Measurements from ENCODE around the gene ITPKC. TPM values are rescaled to one million over a fixed set of nuclear protein-coding genes. Genes with fewer than 3 reads are reported as not detected.
A peak's percentile ranks its signal among the peaks of the same experiment; 100 is the strongest.
"Not testable (repeated sequence)": the region's sequence is repeated elsewhere in the genome, so short reads cannot be mapped to it uniquely, and the experiment has no call there.

Gene ITPKC
- total RNA-seq, 1 donor from 2014 or later, result 8.6 TPM

DNA sequence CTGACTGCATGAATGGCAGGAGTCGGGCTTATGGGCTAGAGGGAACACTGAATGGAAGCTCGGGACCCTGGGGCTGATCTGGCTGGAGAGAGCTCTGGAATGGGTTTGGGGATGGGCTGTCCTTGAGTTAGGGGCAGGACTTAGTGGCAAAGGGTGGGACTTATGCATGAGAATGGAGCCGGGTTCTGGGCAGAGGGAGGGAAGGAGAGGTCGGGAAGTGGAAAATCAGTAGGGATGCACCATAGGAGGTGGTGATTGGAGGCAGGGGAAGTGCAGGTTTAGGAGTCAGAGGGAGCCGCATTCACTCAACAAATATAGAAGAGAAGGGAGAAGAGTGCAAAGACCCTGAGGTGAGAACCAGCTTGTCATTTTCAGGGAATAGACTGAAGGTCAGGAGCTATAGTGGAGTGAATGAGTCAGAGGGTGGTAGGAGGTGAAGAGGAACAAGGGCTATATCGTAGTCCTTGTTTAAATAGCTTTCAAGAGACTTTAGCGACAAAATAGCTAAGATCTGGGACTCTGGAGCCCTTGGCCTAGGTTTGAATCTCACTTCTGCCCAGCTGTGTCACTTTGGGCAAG, 61.9 kb downstream of the ITPKC start:
- Mint-ChIP-seq H3K27ac (peak overlapping the region; percentile 96), H3K36me3 (ENCODE audit: low read depth) (peaks cover 15% of the 10 kb centered on the region), H3K27me3 (no peaks in the 10 kb centered on the region), H3K4me1 (peaks cover 56% of the 10 kb centered on the region), H3K9me3 (no peaks in the 10 kb centered on the region), H3K4me3 (peak overlapping the region; percentile 94)
- no peak for DNase-seq
- intact Hi-C loops (cut with micrococcal nuclease), result loop anchor here (1.0 to 10.0 kb wide), 4 partner anchors 20 to 576 kb away; partner anchors contain the start of genes COQ8B and TGFB1

GRCh38 chr19:40780582-40780981, 63.7 kb downstream of the ITPKC start:
- DNase-seq, result no peak
- H3K4me3 Mint-ChIP-seq, result peak overlapping the region; percentile 27
- H3K27ac Mint-ChIP-seq, result peak overlapping the region; percentile 72
- no peaks in the 10 kb centered on the region for H3K9me3 Mint-ChIP-seq
- intact Hi-C loops (cut with micrococcal nuclease), result no loop called here
- H3K4me1 Mint-ChIP-seq, result peaks cover 53% of the 10 kb centered on the region
- H3K27me3 Mint-ChIP-seq, result no peaks in the 10 kb centered on the region
- peaks cover 18% of the 10 kb centered on the region for H3K36me3 Mint-ChIP-seq (ENCODE audit: low read depth)

DNA sequence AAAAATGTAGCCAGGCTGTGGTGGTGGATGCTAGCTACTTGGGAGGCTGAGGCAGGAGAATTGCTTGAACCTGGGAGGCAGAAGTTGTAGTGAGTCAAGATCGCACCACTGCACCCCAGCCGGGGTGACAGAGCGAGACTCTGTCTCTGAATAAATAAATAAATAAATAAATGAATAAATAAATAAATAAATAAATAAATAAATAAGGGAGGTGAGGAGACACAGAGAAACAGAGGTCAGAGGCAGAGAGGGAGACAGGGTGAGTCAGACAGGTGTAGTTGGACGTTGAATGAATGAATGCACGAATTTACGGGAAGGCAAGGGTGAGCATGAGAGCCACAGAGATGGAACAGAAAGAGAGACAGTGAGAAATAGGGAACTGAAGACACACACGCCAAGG, 64.2 kb downstream of the ITPKC start:
- intact Hi-C loops (cut with micrococcal nuclease), result no loop called here
- Mint-ChIP-seq H3K4me3 (no peak overlapping the region), H3K4me1 (peaks cover 51% of the 10 kb centered on the region), H3K9me3 (no peaks in the 10 kb centered on the region), H3K36me3 (ENCODE audit: low read depth) (peaks cover 20% of the 10 kb centered on the region), H3K27me3 (no peaks in the 10 kb centered on the region), H3K27ac (peak overlapping the region; percentile 45)
- no peak for DNase-seq

GRCh38 chr19:40783711-40784110, 66.8 kb downstream of the ITPKC start:
- H3K9me3 Mint-ChIP-seq, result no peaks in the 10 kb centered on the region
- H3K4me3 Mint-ChIP-seq, result no peak overlapping the region
- no peak overlapping the region for H3K27ac Mint-ChIP-seq
- H3K4me1 Mint-ChIP-seq, result peaks cover 30% of the 10 kb centered on the region
- no peaks in the 10 kb centered on the region for H3K27me3 Mint-ChIP-seq
- no peak for DNase-seq
- peaks cover 31% of the 10 kb centered on the region for H3K36me3 Mint-ChIP-seq (ENCODE audit: low read depth)
- intact Hi-C loops (cut with micrococcal nuclease), result no loop called here

GRCh38 chr19:40784146-40784545, 67.2 kb downstream of the ITPKC start:
- H3K4me3 Mint-ChIP-seq; H3K27me3 Mint-ChIP-seq; H3K9me3 Mint-ChIP-seq; intact Hi-C loops (cut with micrococcal nuclease); DNase-seq; H3K27ac Mint-ChIP-seq: not testable (repeated sequence)
- Mint-ChIP-seq H3K4me1 (peaks cover 27% of the 10 kb centered on the region), H3K36me3 (ENCODE audit: low read depth) (peaks cover 31% of the 10 kb centered on the region)

GRCh38 chr19:40785526-40785925, 68.6 kb downstream of the ITPKC start:
- intact Hi-C loops (cut with micrococcal nuclease), result no loop called here
- Mint-ChIP-seq H3K4me3 (no peak overlapping the region), H3K27ac (peak overlapping the region; percentile 66)

DNA sequence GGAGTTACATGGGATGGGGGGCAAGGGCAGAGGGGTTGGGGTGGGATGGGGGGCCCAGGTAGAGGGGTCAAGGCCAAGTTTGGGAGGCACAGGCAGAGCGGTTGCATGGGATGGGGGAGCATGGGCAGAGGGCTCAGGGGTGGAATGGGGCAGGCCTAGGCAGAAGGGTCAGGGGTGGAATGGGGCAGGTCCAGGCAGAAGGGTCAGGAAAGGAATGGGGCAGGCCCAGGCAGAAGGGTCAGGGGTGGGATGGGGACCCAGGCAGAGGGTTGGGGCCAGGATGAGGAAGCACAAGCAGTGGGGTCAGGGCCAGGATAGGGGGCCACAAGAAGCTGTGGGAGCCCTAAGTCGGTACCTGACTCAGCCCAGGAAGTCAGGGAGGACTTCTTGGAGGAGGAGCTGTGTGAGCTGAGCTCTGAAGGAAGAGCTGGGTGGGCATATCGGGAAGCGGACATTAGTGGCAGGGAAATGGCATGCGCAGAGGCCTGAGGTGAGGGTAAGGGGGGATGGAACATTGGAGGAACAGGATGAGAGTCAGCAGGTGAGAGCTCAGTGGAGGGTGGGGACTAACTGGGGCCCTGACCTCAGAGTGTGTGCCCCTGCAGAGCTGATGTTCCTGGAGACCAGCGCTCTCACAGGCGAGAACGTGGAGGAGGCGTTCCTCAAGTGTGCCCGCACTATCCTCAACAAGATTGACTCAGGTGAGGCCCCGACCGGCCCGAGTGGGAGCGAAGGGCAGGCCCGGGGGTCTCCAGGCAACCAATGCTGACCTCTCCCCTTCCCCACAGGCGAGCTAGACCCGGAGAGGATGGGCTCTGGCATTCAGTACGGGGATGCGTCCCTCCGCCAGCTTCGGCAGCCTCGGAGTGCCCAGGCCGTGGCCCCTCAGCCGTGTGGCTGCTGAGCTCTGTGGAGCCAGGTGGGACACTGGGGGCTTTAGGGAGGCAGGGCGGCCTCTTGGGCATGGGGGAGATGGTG, 69.4 kb downstream of the ITPKC start:
- DNase-seq, result no peak
- Mint-ChIP-seq H3K4me1 (peaks cover 13% of the 10 kb centered on the region), H3K9me3 (no peaks in the 10 kb centered on the region), H3K27me3 (no peaks in the 10 kb centered on the region), H3K4me3 (no peak overlapping the region), H3K27ac (peak overlapping the region; percentile 28), H3K36me3 (ENCODE audit: low read depth) (peaks cover 34% of the 10 kb centered on the region)
- intact Hi-C loops (cut with micrococcal nuclease), result no loop called here

More at GRCh38 chr19:40785526-40785925, 68.6 kb downstream of the ITPKC start:
- peaks cover 35% of the 10 kb centered on the region for H3K36me3 Mint-ChIP-seq (ENCODE audit: low read depth)
- peaks cover 17% of the 10 kb centered on the region for H3K4me1 Mint-ChIP-seq
- no peak for DNase-seq
- H3K27me3 Mint-ChIP-seq, result no peaks in the 10 kb centered on the region
- H3K9me3 Mint-ChIP-seq, result no peaks in the 10 kb centered on the region

Other genes starting within 250 kb of the ITPKC start
- 111 and 113 TPM in 2 replicates for gene SHKBP1, start 140.2 kb upstream of the ITPKC start, total RNA-seq
- 123 and 126 TPM in 2 replicates for gene LTBP4, start 115.7 kb upstream of the ITPKC start, total RNA-seq
- 18.9 and 24.2 TPM in 2 replicates for gene NUMBL, start 26.5 kb upstream of the ITPKC start, total RNA-seq
- gene COQ8B, start 226 bp upstream of the ITPKC start, total RNA-seq, result 32.5 and 33.4 TPM in 2 replicates
- gene ACTMAP, start 33.4 kb downstream of the ITPKC start, total RNA-seq, result 8.6 and 9.4 TPM in 2 replicates
- 268 and 273 TPM in 2 replicates for gene SNRPA, start 34.1 kb downstream of the ITPKC start, total RNA-seq
- 0.56 TPM in 1 of 2 replicates, not detected in the other for gene MIA, start 58.4 kb downstream of the ITPKC start, total RNA-seq
- gene RAB4B, start 61.1 kb downstream of the ITPKC start, total RNA-seq, result 36.3 and 41.0 TPM in 2 replicates
- gene EGLN2, start 82.1 kb downstream of the ITPKC start, total RNA-seq, result 88.9 and 94.4 TPM in 2 replicates
- not detected in 2 replicates for gene CYP2A6, start 133.3 kb downstream of the ITPKC start, total RNA-seq
- gene CYP2A7, start 165.1 kb downstream of the ITPKC start, total RNA-seq, result not detected in 2 replicates